ENCODE data around the gene POLN.

The POLN gene

GRCh38 chr4:2075171-2075986 lies 166.5 kb downstream of the POLN start:
- no peak overlapping the region for H3K4me3 ChIP-seq (ENCODE audit: low read length)
- TF ChIP-seq CTCF (conservative IDR thresholded peaks at IDR 0.05; ENCODE audit: low read length) = no peak
- no peak for DNase-seq (ENCODE audit: low read depth)

- DNase-seq (ENCODE audit: low read depth) = no peak
- no peak for TF ChIP-seq CTCF (conservative IDR thresholded peaks at IDR 0.05; ENCODE audit: low read length)
- no peak overlapping the region for H3K4me3 ChIP-seq (ENCODE audit: low read length)
Measured at GRCh38 chr4:2074588-2074987, 167.3 kb downstream of the POLN start.

GRCh38 chr4:2073808-2074481 lies 168.0 kb downstream of the POLN start:
- no peak for DNase-seq (ENCODE audit: low read depth)
- H3K4me3 ChIP-seq (ENCODE audit: low read length) = no peak overlapping the region
- TF ChIP-seq CTCF (conservative IDR thresholded peaks at IDR 0.05; ENCODE audit: low read length) = no peak

- H3K4me3 ChIP-seq (ENCODE audit: low read length) = no peak overlapping the region
- TF ChIP-seq CTCF (conservative IDR thresholded peaks at IDR 0.05; ENCODE audit: low read length) = no peak
- no peak for DNase-seq (ENCODE audit: low read depth)
Measured at GRCh38 chr4:2072971-2073807, 168.7 kb downstream of the POLN start.

GRCh38 chr4:2071912-2072867 lies 169.7 kb downstream of the POLN start:
- no peak for DNase-seq (ENCODE audit: low read depth)
- no peak overlapping the region for H3K4me3 ChIP-seq (ENCODE audit: low read length)
- TF ChIP-seq CTCF (conservative IDR thresholded peaks at IDR 0.05; ENCODE audit: low read length) = no peak

GRCh38 chr4:2071252-2071911 lies 170.5 kb downstream of the POLN start:
- no peak for TF ChIP-seq CTCF (conservative IDR thresholded peaks at IDR 0.05; ENCODE audit: low read length)
- no peak overlapping the region for H3K4me3 ChIP-seq (ENCODE audit: low read length)
- DNase-seq (ENCODE audit: low read depth) = no peak

All from AG10803 (cell line).